Fibroblast of skin of scalp (primary cell): ENCODE measurements around the gene EFCAB11.

Experiments used
- DNase-seq: peaks from one replicate; pipeline ENCODE4 v3.0.0-alpha.2; 2013

EFCAB11 gene

DNA sequence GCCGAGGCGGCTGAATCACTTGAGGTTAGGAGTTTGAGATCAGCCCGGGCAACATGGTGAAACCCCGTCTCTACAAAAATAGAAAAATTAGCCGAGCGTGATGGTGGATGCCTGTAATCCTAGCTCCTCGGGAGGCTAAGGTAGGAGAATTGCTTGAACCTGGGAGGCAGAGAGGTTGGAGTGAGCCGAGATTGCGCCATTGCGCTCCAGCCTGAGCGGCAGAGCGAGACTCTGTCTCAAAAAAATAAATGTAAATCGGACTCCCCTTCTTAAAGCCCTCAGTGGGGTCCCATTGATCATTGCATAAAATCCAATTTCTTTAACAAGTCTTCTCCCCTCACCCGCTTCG lies 2.1 kb upstream of the EFCAB11 start:
- DNase-seq = no peak

DNA sequence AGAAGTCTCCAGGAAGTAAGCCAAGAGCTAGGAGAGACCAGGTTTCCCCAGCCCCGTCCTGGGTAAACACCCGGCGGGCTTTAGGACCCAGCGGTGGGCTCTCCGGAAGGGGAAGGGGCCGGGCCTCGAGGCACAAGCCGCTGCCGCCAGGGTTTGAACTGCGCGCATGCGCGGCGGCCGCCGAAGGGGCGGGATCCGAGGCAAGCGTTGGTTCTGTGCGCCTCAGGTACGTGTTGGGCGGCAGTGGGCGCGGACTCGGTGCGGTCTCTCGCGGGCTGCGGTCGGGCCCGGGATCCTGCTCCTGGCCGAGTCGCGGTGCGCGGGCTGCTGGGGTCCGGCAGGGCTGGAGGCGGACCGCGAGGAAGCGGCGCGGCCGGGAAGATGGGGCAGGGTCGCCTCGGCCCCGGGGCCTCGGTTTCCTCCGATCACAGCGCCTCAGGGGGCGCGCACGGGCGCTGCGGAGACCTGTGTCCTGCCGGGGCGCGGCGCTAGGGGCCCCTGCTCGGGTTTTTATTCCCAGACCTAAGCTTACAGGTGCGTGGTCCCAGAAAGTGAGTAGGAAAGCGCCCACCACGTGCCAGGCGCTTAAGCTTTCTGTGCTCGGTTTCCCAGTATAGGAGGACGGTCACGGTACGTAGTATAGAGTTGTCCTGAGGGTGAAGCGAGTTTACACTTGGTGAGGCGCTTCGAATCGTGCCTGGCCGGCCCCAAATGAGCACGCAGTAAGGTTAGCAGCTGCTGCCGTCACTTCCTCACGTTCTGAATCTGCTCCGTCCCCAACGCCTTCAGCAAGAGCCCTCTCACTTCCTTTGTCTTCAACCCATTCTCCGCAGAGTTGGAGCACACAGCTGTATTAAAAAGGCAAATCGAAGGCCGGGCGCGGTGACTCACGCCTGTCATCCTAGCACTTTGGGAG lies 1.5 kb upstream of the EFCAB11 start, which contains the start of gene TDP1:
Gene TDP1 (plus strand): TSS at position 183 of the 916 bp plus-strand sequence. CDS start 7,188 bp downstream, outside the sequence.
- DNase-seq = peak; percentile 95

DNA sequence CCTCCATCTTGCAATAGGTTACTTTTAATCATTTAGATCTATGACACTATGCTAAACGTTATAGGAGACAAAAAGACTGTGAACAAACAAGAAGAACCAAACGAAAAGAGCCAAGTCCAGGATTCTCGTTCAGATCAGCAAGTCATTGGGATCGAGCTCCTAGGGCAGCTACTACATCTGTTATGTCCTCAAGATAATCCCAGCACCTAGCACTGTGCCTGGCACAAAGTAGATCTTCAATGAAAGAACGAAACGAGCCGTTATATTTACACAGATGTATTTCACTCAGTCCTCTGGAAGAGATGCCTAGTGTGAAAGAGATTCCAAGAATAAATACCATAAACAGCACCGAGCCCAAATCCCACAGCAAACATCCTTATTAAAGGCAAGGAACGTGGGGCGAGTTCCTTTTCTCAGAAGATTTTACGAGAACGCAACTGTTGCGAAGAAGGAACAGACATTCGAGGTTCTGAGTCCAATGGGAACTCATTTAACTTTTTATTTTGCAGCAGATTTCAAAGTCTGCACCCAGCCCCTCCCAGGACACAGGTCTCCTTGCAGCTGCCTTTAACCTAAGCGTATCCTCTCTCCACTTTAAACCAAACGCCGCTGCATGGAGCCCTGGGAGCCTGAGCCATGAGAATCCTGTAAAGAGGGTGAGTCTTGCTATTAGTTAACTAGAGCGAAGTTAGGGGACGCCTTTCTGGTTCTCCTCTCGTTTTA lies 653 bp upstream of the EFCAB11 start:
- no peak for DNase-seq

- no peak for DNase-seq
Observed at GRCh38 chr14:89953602-89954001, 928 bp downstream of the EFCAB11 start.

- no peak for DNase-seq
Observed at GRCh38 chr14:89952576-89952975, 2.0 kb downstream of the EFCAB11 start.

DNA sequence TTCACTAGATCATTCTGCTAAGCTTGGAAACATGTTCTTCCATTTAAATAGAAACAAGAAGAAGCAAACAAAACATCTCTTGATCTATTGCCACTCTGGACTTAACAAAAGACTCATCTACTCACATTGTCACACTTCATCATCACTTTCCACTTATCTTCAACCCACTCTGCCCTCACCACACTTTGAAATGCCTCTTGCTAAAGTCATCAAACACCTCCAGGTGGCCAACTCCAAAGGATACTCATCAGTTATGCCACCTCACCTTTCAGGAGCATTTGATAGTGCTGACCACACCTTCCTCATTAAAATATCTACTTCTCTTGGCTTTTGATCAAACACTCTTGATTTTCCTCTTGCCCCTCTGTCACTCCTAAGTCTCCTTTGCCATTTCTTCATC lies 7.2 kb downstream of the EFCAB11 start:
- no peak for DNase-seq

GRCh38 chr14:89941830-89942377 lies 12.6 kb downstream of the EFCAB11 start:
- no peak for DNase-seq

DNA sequence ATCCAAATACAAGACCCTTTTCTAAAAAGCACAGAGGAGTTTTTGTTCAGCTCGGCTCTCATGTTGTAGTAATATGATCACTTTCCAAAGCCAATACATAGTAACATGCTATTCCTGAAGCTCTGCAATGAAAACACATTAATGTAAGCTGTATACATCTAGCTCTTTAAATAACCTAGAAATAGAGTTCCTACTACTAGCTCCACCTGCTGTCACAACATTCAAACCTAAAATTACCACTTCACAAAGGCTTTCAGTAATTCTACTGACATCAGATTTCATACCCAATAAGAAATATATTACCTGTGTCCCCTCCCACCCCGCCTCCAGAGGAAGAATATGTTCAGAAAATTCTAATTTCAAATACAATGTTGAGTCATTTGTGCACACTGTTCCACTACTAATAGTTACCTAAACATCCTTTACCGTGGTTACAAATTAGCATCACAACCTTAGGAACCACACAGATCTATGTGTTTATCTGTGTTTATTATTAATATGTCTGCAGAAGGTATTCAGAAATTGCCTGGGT lies 17.8 kb downstream of the EFCAB11 start:
- no peak for DNase-seq

GRCh38 chr14:89933002-89933401 lies 21.5 kb downstream of the EFCAB11 start:
- DNase-seq = no peak

- no peak for DNase-seq
Observed at GRCh38 chr14:89927186-89927865, 27.2 kb downstream of the EFCAB11 start.

GRCh38 chr14:89926694-89927093 lies 27.8 kb downstream of the EFCAB11 start:
- DNase-seq = no peak

- peak; percentile 35 for DNase-seq
Observed at GRCh38 chr14:89924268-89924667, 30.3 kb downstream of the EFCAB11 start.

DNA sequence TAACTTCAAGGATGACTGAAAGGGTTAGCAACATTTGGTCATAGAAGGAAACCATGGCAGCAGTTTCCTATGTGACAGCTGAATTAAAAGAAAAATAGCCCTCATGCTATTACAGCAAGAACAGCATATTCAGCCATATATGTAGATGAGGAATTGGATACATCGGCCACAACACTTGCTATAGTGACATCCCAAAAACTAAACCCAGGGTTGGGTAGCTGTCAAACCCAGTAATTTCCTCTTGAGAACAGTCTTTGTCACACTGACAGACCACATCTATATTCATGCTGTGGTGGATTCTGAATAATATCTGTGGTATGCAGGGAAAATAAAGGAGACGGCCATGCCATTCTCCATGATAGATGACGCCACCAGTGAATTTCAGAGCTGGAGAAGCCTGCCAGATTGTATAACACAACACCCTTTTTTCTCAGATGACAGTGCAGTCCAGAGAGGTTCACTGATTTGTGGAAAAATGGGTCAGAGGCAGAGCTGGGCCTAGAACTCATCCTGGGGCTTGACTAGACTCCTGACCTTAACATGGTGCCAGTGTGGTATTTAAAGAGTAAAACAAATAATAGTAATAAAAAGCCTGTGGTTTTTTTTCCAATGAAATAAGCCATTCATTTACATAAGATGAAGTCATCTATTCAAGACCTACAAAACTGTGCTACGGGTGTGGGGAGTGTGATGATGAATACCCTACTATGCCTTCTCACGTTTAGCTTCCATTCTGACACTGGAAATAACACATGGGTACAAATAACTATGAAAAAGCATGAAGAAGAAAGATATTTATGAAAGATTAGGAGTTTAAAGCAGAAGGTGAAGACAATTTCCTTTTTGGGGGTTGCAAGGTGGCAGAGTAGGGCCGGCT lies 32.3 kb downstream of the EFCAB11 start:
- DNase-seq = peak; percentile 96

DNA sequence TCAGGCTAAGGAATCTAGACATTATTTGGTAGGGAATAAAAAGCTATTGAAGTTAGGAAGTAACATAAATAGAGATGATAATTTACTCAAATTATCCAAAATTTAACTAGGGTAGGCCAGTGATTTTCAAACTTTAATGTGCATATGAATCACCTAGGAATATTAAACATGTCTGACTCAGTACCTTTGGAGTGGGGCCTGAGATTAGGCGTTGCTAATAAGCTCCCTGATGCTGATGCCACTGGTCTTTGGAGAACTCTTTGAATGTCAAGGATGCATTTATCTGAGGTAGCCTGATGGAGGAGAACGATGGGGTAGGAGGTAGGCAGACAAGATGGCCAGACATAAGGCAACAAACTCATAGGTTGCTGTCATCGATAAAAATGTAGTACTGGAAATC lies 33.2 kb downstream of the EFCAB11 start:
- no peak for DNase-seq

- peak; percentile 41 for DNase-seq
Observed at GRCh38 chr14:89920056-89920455, 34.5 kb downstream of the EFCAB11 start.

DNA sequence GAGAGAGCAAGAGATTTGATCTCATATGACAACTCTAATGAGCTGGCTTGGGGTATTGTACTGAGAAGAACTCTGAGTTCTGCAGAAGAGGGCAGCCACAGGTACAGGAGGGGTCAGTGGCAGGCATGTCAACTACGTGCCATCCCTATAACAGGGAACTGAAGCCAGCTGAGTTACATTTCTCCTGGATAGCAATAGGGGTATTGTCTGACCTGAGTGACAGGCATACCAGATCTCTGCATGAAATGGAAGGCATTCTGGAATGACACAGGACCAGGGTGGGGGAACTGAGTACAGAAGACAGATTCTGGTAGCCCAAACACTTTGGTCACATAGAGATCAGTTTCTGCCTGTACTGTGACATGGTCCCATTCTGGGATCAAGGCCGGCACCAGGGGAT lies 35.8 kb downstream of the EFCAB11 start:
- DNase-seq = no peak

DNA sequence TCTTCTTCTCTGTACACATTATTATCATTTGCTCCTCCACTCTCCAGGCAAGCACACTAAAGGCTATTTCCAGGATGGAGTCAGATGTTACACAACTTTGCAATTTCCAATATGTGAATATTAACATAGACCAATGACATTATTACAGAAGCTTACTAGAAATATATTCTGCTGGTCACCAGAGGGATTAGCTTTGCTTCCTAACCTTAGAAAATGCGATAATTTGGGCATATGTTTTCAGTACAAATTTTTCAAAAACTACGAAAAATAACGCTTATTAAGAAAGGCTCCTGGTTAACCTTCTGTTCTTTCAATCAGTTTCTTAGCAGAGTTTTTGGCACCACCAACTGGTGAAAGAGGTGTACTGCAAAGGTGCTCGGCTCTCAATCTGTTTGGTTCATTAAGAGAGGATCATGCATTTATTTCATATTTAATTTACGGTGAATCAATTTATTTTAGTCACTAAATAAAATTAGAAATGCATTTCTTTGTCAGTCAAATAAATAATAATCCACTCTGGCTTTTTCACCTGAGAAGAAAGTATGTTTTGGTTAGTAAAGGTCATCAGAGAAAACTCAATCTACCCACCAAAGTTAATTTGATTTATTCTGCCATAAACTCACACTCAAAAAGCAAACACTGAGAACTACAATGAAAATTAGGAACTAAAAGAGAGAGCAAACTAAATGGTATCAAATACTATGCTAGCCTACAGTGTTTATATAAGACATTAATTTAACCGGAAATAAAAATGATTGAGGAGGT lies 39.2 kb downstream of the EFCAB11 start:
- peak; percentile 77 for DNase-seq

GRCh38 chr14:89912667-89913211 lies 41.8 kb downstream of the EFCAB11 start:
- DNase-seq = peak; percentile 97

DNA sequence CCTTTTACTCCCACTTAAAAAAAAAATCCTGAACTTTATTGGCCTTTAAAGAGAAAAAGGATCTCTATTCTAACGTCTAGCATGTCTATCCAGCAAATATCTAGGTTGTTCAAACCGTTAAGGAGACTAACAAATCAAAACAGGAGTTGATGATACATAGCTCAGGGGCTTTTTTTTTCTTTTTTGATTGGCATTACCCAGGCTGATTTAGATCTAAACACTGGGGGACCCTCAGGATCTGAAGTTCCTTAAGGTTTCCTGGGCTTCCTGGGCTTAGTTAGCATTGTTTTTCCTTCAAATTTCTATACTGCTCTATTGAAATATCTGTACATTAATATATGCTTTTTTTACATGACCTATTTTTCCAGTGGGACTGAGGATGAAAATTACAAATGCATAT lies 42.3 kb downstream of the EFCAB11 start:
- no peak for DNase-seq
